HepG2 (cell line): ENCODE measurements around the gene ACTL6A. TPM values are rescaled to one million over a fixed set of nuclear protein-coding genes. Genes with fewer than 3 reads are reported as not detected.
A peak's percentile ranks its signal among the peaks of the same experiment; 100 is the strongest.

Experiments
- ATAC-seq: fragments of 200-7000 bp; cut with Tn5 transposase; 3 replicates; pipeline ENCODE4 v1.9.1; 2020; ENCODE audit warnings: mild to moderate bottlenecking, moderate library complexity
- BruUV-seq: library from RNA; stranded (reverse); fragments of 400-500 nt; replicated peaks from 2 replicates; lab custom pipeline; 2021; lab: Mats Ljungman, UMichigan
- CTCF ChIA-PET: fragments of 300-600 bp; formaldehyde crosslinking; extraction: SDS; loops from one replicate; lab custom pipeline; 2021; ENCODE audit warnings: low total read pairs, inconsistent platforms, low intra/inter-chr PET ratio; lab: Yijun Ruan, JAX
- POLR2A ChIA-PET: fragments of 350-600 bp; sonication (Branson Sonifier 250); formaldehyde crosslinking; loops from one replicate; lab custom pipeline; 2020; ENCODE audit warnings: antibody characterized with exemption, inconsistent platforms; lab: Yijun Ruan, JAX
- DNase-seq: peaks from one replicate; pipeline ENCODE4 v3.0.0-alpha.2; 2015; ENCODE audit warnings: low spot score
- FAIRE-seq: peaks from 3 replicates; lab custom pipeline; 2011; peaks lifted over from hg19 to GRCh38; lab: Jason Lieb, UNC
- H2AFZ ChIP-seq: one replicate; pipeline ENCODE4 v1.6.1; 2011; ENCODE audit warnings: low read length, inconsistent platforms
- H3K27ac ChIP-seq: fragments of 300-600 bp; 3 replicates; pipeline ENCODE4 v1.8.0; 2011; ENCODE audit warnings: mixed run types, mild to moderate bottlenecking, mixed read lengths, low read length, inconsistent platforms; ENCODE audit not compliant: insufficient read depth; ENCODE audit errors: extremely low read length
- H3K27me3 ChIP-seq, 2 experiments: fragments of 200-600 bp in 1 of 2; 2 replicates in 1 of 2; 3 replicates in 1 of 2; pipeline versions ENCODE4 v1.6.0 to v1.8.0; 2011; ENCODE audit warnings: low read length in 2 of 2, mild to moderate bottlenecking in 2 of 2, moderate library complexity in 2 of 2, inconsistent platforms in 1 of 2; ENCODE audit not compliant: insufficient read depth in 2 of 2, control insufficient read depth in 1 of 2
- H3K36me3 ChIP-seq, 2 experiments: fragments of 200-600 bp in 1 of 2; replicated peaks in 1 of 2; 2 replicates in 1 of 2; 3 replicates in 1 of 2; pipeline versions ENCODE4 v1.5.1 to v1.8.0; 2011; ENCODE audit warnings: low read length in 2 of 2, inconsistent platforms in 1 of 2; ENCODE audit not compliant: insufficient read depth in 2 of 2, control insufficient read depth in 1 of 2
- H3K4me1 ChIP-seq: 2 replicates; pipeline ENCODE4 v1.5.1; 2012; ENCODE audit warnings: low read length, inconsistent platforms; ENCODE audit not compliant: insufficient read depth
- H3K4me2 ChIP-seq: 2 replicates; pipeline ENCODE4 v1.6.0; 2011; ENCODE audit warnings: low read depth, low read length, inconsistent platforms
- H3K4me3 ChIP-seq, 3 experiments: fragments of 200-600 bp in 1 of 3; sonication (generic), shearing (Covaris generic) in 1 of 3; replicated peaks in 1 of 3; 2 replicates each; pipeline ENCODE4 v1.5.1; 2011 to 2016; ENCODE audit warnings: low read length in 3 of 3, inconsistent platforms in 2 of 3, low read depth in 2 of 3, mild to moderate bottlenecking in 2 of 3, control low read depth in 1 of 3, mixed read lengths in 1 of 3; ENCODE audit not compliant: insufficient read depth in 1 of 3
- H3K79me2 ChIP-seq: one replicate; pipeline ENCODE4 v1.6.1; 2011; ENCODE audit warnings: low read length, inconsistent platforms; ENCODE audit not compliant: insufficient read depth
- H3K9ac ChIP-seq: 2 replicates; pipeline ENCODE4 v1.6.0; 2011; ENCODE audit warnings: mild to moderate bottlenecking, low read depth, low read length, inconsistent platforms; ENCODE audit not compliant: insufficient read depth
- H3K9me3 ChIP-seq: 2 replicates; pipeline ENCODE4 v1.5.1; 2012; ENCODE audit warnings: mild to moderate bottlenecking, low read length
- H4K20me1 ChIP-seq: 2 replicates; pipeline ENCODE4 v1.6.0; 2011; ENCODE audit warnings: inconsistent platforms, mild to moderate bottlenecking, low read length, moderate library complexity; ENCODE audit not compliant: insufficient read depth
- NCOA2 ChIP-seq: sonication (generic); formaldehyde crosslinking; IDR thresholded peaks from 2 replicates; pipeline ENCODE4 v1.8.0; 2022; ENCODE audit warnings: inconsistent platforms
- SATB2 ChIP-seq: sonication (generic); formaldehyde crosslinking; IDR thresholded peaks from 2 replicates; pipeline ENCODE4 v1.5.0; 2020; ENCODE audit warnings: missing genetic modification reagents
- SMC3 ChIP-seq: IDR thresholded peaks from 2 replicates; pipeline ENCODE4 v1.6.1; 2011; ENCODE audit warnings: low read length, improper control_type of control experiment
- ZNF550 ChIP-seq: sonication (generic); formaldehyde crosslinking; IDR thresholded peaks from 2 replicates; pipeline ENCODE4 v1.4.0; 2020; ENCODE audit warnings: mild to moderate bottlenecking, missing genetic modification reagents, borderline replicate concordance
- ZNF775 ChIP-seq: sonication (generic); formaldehyde crosslinking; IDR thresholded peaks from 2 replicates; pipeline ENCODE4 v1.4.0; 2020; ENCODE audit warnings: missing genetic modification reagents, mild to moderate bottlenecking, moderate library complexity, borderline replicate concordance
- in situ Hi-C: cut with HindIII; loops from 2 replicates; pipeline ENCODE4 v1.10.0; 2017; ENCODE audit warnings: low pct_unique_long_range_greater_than_20kb; ENCODE audit not compliant: extremely low pct_ligation_motif_present
- intact Hi-C: fragments of 100-400 bp; cut with micrococcal nuclease; formaldehyde crosslinking; loops from one replicate; pipeline ENCODE4 v1.10.0; 2022; ENCODE audit not compliant: unreplicated experiment
- polyA plus RNA-seq, 8 experiments: library from polyadenylated mRNA; depleted of rRNA in 3 of 8; stranded (reverse) in 7 of 8; unstranded in 1 of 8; fragments of >200 nt; fragmentation: Illumina TruSeq in 4 of 8; extraction: Trizol in 4 of 8; gene quantifications; 2 replicates each; pipeline versions ENCODE4 v1.2.1 to v1.2.3, GENCODE V29; 2011 to 2016; ENCODE audit warnings: low read depth in 4 of 8, missing spikeins in 1 of 8, mixed read lengths in 1 of 8; ENCODE audit not compliant: insufficient read depth in 1 of 8
- total RNA-seq, 5 experiments: library from RNA; depleted of rRNA; stranded (reverse); fragments of >200 nt; fragmentation: Illumina TruSeq; extraction: Trizol; gene quantifications; 2 replicates each; pipeline ENCODE4 v1.2.3, GENCODE V29; 2016; ENCODE audit warnings: low read depth in 1 of 5
- TF ChIP-seq, protein P1 (sequence below): IDR thresholded peaks from 2 replicates; pipeline ENCODE4 v1.6.1; 2012; ENCODE audit warnings: low read depth, low read length, improper control_type of control experiment
- TF ChIP-seq, protein P2 (sequence below): sonication (generic); formaldehyde crosslinking; IDR thresholded peaks from 2 replicates; pipeline ENCODE4 v1.4.0; 2020; ENCODE audit warnings: missing genetic modification reagents
- TF ChIP-seq, protein P3 (sequence below): sonication (generic); formaldehyde crosslinking; IDR thresholded peaks from 2 replicates; pipeline ENCODE4 v1.4.0; 2020; ENCODE audit warnings: missing genetic modification reagents, borderline replicate concordance
- TF ChIP-seq, protein P4 (sequence below): sonication (generic); formaldehyde crosslinking; IDR thresholded peaks from 2 replicates; pipeline ENCODE4 v1.4.0; 2020; ENCODE audit warnings: mild to moderate bottlenecking, missing genetic modification reagents

The ACTL6A gene
- total and polyA plus RNA-seq, 2 of the 13 experiments (the other 11 are each of a cell fraction or from before 2014, with no cell fraction given): 58.1 to 84.1 TPM

DNA sequence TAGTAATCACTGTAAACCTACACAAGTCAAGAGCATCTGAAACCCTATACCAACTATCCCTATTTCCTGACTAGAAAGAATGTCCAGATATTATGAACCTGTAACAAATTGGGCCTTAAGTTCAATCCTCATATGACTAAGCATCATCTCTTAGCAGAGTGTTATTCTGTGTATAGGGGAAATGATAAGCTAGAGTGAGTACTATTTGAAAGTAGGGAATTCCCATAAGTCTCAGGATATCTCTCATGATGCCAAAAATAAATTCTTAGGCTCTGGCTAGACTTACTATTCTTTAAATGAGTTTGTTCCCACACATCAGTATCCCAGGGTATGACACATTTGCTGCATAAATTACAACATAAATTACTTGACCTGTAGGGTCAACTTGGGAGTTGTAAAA, 26.4 kb downstream of the ACTL6A start:
- Histone ChIP-seq H3K4me1 (no peaks in the 10 kb centered on the region), H3K27me3 (no peaks in the 10 kb centered on the region), H3K9me3 (no peaks in the 10 kb centered on the region), H3K9ac (no peak overlapping the region), H3K4me3 (no peak overlapping the region), H3K36me3 (peaks cover 5 to 70% of the 10 kb centered on the region in 2 experiments), H2AFZ (no peak overlapping the region), H3K27ac (no peak overlapping the region), H3K79me2 (no peaks in the 10 kb centered on the region), H4K20me1 (no peaks in the 10 kb centered on the region), H3K4me2 (no peak overlapping the region)
- DNase-seq (no peak), ATAC-seq (no peak), FAIRE-seq (no peak)
- ChIA-PET POLR2A (interaction anchor here (0.8 kb wide), 1 partner anchor 16 kb away, joined by 4 read pairs; the partner anchor contains the start of gene NDUFB5), CTCF (no interaction called here)
- in situ Hi-C loops (no loop called here), intact Hi-C loops (no loop called here)
- TSS peak; percentile 19 for BruUV-seq
- TF ChIP-seq, protein P1, sequence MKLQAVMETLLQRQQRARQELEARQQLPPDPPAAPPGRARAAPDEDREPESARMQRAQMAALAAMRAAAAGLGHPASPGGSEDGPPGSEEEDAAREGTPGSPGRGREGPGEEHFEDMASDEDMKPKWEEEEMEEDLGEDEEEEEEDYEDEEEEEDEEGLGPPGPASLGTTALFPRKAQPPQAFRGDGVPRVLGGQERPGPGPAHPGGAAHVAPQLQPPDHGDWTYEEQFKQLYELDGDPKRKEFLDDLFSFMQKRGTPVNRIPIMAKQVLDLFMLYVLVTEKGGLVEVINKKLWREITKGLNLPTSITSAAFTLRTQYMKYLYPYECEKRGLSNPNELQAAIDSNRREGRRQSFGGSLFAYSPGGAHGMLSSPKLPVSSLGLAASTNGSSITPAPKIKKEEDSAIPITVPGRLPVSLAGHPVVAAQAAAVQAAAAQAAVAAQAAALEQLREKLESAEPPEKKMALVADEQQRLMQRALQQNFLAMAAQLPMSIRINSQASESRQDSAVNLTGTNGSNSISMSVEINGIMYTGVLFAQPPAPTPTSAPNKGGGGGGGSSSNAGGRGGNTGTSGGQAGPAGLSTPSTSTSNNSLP: no peak
- TF ChIP-seq, protein P2, sequence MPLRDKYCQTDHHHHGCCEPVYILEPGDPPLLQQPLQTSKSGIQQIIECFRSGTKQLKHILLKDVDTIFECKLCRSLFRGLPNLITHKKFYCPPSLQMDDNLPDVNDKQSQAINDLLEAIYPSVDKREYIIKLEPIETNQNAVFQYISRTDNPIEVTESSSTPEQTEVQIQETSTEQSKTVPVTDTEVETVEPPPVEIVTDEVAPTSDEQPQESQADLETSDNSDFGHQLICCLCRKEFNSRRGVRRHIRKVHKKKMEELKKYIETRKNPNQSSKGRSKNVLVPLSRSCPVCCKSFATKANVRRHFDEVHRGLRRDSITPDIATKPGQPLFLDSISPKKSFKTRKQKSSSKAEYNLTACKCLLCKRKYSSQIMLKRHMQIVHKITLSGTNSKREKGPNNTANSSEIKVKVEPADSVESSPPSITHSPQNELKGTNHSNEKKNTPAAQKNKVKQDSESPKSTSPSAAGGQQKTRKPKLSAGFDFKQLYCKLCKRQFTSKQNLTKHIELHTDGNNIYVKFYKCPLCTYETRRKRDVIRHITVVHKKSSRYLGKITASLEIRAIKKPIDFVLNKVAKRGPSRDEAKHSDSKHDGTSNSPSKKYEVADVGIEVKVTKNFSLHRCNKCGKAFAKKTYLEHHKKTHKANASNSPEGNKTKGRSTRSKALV (CRISPR knock-in tag): no peak
- TF ChIP-seq ZNF550 (CRISPR knock-in tag): no peak
- no peak for TF ChIP-seq NCOA2 (CRISPR knock-in tag)
- TF ChIP-seq, protein P3, sequence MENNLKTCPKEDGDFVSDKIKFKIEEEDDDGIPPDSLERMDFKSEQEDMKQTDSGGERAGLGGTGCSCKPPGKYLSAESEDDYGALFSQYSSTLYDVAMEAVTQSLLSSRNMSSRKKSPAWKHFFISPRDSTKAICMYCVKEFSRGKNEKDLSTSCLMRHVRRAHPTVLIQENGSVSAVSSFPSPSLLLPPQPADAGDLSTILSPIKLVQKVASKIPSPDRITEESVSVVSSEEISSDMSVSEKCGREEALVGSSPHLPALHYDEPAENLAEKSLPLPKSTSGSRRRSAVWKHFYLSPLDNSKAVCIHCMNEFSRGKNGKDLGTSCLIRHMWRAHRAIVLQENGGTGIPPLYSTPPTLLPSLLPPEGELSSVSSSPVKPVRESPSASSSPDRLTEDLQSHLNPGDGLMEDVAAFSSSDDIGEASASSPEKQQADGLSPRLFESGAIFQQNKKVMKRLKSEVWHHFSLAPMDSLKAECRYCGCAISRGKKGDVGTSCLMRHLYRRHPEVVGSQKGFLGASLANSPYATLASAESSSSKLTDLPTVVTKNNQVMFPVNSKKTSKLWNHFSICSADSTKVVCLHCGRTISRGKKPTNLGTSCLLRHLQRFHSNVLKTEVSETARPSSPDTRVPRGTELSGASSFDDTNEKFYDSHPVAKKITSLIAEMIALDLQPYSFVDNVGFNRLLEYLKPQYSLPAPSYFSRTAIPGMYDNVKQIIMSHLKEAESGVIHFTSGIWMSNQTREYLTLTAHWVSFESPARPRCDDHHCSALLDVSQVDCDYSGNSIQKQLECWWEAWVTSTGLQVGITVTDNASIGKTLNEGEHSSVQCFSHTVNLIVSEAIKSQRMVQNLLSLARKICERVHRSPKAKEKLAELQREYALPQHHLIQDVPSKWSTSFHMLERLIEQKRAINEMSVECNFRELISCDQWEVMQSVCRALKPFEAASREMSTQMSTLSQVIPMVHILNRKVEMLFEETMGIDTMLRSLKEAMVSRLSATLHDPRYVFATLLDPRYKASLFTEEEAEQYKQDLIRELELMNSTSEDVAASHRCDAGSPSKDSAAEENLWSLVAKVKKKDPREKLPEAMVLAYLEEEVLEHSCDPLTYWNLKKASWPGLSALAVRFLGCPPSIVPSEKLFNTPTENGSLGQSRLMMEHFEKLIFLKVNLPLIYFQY (CRISPR knock-in tag): no peak
- TF ChIP-seq ZNF775 (CRISPR knock-in tag): no peak
- TF ChIP-seq, protein P4, sequence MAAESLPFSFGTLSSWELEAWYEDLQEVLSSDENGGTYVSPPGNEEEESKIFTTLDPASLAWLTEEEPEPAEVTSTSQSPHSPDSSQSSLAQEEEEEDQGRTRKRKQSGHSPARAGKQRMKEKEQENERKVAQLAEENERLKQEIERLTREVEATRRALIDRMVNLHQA: no peak
- TF ChIP-seq SMC3: no peak
- no peak for TF ChIP-seq SATB2 (CRISPR knock-in tag)
